ENCODE data around the gene TMEM204.
"Not testable (repeated sequence)": the region's sequence is repeated elsewhere in the genome, so short reads cannot be mapped to it uniquely, and the experiment has no call there.

TMEM204 gene

DNA sequence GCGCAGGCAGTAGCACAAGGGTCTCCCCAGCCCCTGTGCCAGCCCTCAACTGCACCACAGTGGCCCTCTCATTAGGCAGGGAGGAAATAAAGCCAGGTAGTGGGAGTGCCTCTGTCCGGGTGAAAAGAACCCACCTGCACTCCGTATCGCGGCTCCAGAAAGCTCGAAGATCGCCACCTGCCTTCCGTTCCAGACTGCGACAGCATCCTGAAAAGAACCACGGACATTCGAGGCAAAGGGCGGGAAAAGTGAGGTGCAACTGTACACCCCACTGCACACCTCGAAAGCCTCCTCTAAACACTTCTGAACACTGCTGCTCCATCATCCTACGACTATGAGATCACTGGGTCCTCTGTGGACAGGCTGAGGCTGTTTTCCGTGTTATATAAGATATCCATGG is 49.7 kb downstream of the TMEM204 start:
- DNase-seq (ENCODE audit: low spot score) (no peak), ATAC-seq (ENCODE audit: low read depth) (no peak)
- Histone ChIP-seq H3K4me3 (ENCODE audit: severe bottlenecking) (no peak overlapping the region), H3K27ac (ENCODE audit: poor library complexity, severe bottlenecking) (no peak overlapping the region), H3K9me3 (ENCODE audit: severe bottlenecking) (no peaks in the 10 kb centered on the region), H3K36me3 (ENCODE audit: low read depth) (no peaks in the 10 kb centered on the region; the same call in 1 of the 2 replicates), H3K4me1 (ENCODE audit: insufficient read depth, poor library complexity, severe bottlenecking) (no peaks in the 10 kb centered on the region), H3K27me3 (ENCODE audit: insufficient read depth, poor library complexity, severe bottlenecking) (no peaks in the 10 kb centered on the region)
- TF ChIP-seq, protein P1, sequence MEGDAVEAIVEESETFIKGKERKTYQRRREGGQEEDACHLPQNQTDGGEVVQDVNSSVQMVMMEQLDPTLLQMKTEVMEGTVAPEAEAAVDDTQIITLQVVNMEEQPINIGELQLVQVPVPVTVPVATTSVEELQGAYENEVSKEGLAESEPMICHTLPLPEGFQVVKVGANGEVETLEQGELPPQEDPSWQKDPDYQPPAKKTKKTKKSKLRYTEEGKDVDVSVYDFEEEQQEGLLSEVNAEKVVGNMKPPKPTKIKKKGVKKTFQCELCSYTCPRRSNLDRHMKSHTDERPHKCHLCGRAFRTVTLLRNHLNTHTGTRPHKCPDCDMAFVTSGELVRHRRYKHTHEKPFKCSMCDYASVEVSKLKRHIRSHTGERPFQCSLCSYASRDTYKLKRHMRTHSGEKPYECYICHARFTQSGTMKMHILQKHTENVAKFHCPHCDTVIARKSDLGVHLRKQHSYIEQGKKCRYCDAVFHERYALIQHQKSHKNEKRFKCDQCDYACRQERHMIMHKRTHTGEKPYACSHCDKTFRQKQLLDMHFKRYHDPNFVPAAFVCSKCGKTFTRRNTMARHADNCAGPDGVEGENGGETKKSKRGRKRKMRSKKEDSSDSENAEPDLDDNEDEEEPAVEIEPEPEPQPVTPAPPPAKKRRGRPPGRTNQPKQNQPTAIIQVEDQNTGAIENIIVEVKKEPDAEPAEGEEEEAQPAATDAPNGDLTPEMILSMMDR (IDR thresholded peaks at IDR 0.05; ENCODE audit: poor library complexity, severe bottlenecking): no peak

DNA sequence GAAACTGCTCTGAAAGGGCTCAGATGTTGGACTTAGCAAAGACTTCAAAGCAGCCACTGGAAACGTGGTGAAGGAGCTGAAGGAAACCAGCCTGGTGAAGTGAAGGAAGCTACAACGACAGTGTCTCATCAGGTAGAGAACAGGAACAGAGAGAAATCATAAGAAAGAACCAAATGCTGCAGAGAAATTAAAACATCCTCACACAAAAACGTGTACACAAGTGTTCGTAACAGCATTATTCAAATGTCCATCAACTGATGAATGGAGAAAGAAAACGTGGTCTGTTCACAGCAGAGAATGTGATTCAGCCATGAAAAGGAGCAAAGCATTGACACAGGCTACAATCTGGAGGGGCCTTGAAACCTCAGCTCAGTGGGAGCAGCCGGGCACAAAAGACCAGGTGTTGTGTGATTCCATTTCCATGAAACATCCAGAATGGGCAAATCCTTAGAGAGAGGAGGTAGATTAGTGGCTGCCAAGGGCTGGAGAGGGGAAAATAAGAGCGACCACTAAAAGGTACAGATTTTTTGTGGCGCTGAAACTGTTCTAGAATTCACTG is 51.5 kb downstream of the TMEM204 start:
- no peak for ATAC-seq (ENCODE audit: low read depth)
- H3K4me1 ChIP-seq (ENCODE audit: insufficient read depth, poor library complexity, severe bottlenecking): no peaks in the 10 kb centered on the region
- H3K36me3 ChIP-seq (ENCODE audit: low read depth): no peaks in the 10 kb centered on the region; the same call in 1 of the 2 replicates
- no peak overlapping the region for H3K4me3 ChIP-seq (ENCODE audit: severe bottlenecking)
- no peaks in the 10 kb centered on the region for H3K27me3 ChIP-seq (ENCODE audit: insufficient read depth, poor library complexity, severe bottlenecking)
- H3K9me3 ChIP-seq (ENCODE audit: severe bottlenecking): no peaks in the 10 kb centered on the region
- DNase-seq (ENCODE audit: low spot score): no peak
- H3K27ac ChIP-seq (ENCODE audit: poor library complexity, severe bottlenecking): no peak overlapping the region
- TF ChIP-seq, protein P1 (IDR thresholded peaks at IDR 0.05; ENCODE audit: poor library complexity, severe bottlenecking): no peak

DNA sequence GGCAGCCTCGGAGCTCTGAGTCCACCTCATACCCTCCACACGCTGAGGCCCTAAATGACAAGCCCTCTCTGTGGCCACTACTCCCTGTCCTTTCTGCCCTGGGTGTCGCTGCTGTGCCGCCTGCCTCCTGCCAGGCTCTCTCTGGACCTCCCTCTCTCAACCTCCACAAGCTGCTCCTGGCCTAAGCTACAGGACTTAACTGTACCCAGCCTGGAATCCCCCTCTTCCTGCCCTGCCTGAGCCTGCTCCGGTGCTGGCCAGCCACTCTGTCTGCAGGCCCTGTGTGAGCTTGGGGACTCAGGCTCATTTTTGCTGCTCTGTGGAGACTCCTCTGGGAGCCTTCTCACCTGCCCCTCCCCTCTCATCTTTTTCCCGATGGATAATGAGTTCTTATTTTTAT is 56.9 kb downstream of the TMEM204 start:
- Histone ChIP-seq H3K9me3 (ENCODE audit: severe bottlenecking) (no peaks in the 10 kb centered on the region), H3K4me1 (ENCODE audit: insufficient read depth, poor library complexity, severe bottlenecking) (no peaks in the 10 kb centered on the region), H3K4me3 (ENCODE audit: severe bottlenecking) (no peak overlapping the region), H3K27ac (ENCODE audit: poor library complexity, severe bottlenecking) (no peak overlapping the region), H3K36me3 (ENCODE audit: low read depth) (no peaks in the 10 kb centered on the region), H3K27me3 (ENCODE audit: insufficient read depth, poor library complexity, severe bottlenecking) (no peaks in the 10 kb centered on the region)
- DNase-seq (ENCODE audit: low spot score) (no peak), ATAC-seq (ENCODE audit: low read depth) (no peak)
- TF ChIP-seq, protein P1 (IDR thresholded peaks at IDR 0.05; ENCODE audit: poor library complexity, severe bottlenecking): no peak

- DNase-seq (ENCODE audit: low spot score) (no peak), ATAC-seq (ENCODE audit: low read depth) (no peak)
- H3K27me3 ChIP-seq (ENCODE audit: insufficient read depth, poor library complexity, severe bottlenecking): no peaks in the 10 kb centered on the region
- TF ChIP-seq, protein P1 (IDR thresholded peaks at IDR 0.05; ENCODE audit: poor library complexity, severe bottlenecking): no peak
- H3K36me3 ChIP-seq (ENCODE audit: low read depth): no peaks in the 10 kb centered on the region
- H3K9me3 ChIP-seq (ENCODE audit: severe bottlenecking): no peaks in the 10 kb centered on the region
- H3K4me1 ChIP-seq (ENCODE audit: insufficient read depth, poor library complexity, severe bottlenecking): no peaks in the 10 kb centered on the region
- no peak overlapping the region for H3K4me3 ChIP-seq (ENCODE audit: severe bottlenecking)
- no peak overlapping the region for H3K27ac ChIP-seq (ENCODE audit: poor library complexity, severe bottlenecking)
Measured at GRCh38 chr16:1590930-1591705, 57.7 kb downstream of the TMEM204 start.

DNA sequence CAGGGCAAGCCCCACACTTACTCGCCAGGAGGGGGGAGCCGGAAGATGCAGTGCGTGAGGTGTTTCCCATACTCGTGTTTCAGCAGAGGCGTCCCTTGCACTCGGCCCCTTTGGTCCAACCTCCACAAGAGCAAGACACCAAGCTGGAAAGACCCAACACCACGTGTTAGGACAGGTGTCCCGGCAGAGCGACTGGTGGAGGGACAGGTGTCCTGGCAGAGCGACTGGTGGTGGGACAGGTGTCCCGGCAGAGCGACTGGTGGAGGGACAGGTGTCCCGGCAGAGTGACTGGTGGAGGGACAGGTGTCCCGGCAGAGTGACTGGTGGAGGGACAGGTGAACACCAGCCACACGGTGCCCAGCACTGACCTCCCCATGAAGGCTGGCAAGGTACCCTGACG is 59.0 kb downstream of the TMEM204 start:
- H3K36me3 ChIP-seq (ENCODE audit: low read depth): no peaks in the 10 kb centered on the region
- ATAC-seq (ENCODE audit: low read depth) (no peak), DNase-seq (ENCODE audit: low spot score) (no peak)
- H3K27ac ChIP-seq (ENCODE audit: poor library complexity, severe bottlenecking): no peak overlapping the region
- H3K4me3 ChIP-seq (ENCODE audit: severe bottlenecking): no peak overlapping the region
- TF ChIP-seq, protein P1 (IDR thresholded peaks at IDR 0.05; ENCODE audit: poor library complexity, severe bottlenecking): no peak
- H3K4me1 ChIP-seq (ENCODE audit: insufficient read depth, poor library complexity, severe bottlenecking): no peaks in the 10 kb centered on the region
- no peaks in the 10 kb centered on the region for H3K9me3 ChIP-seq (ENCODE audit: severe bottlenecking)
- no peaks in the 10 kb centered on the region for H3K27me3 ChIP-seq (ENCODE audit: insufficient read depth, poor library complexity, severe bottlenecking)

DNA sequence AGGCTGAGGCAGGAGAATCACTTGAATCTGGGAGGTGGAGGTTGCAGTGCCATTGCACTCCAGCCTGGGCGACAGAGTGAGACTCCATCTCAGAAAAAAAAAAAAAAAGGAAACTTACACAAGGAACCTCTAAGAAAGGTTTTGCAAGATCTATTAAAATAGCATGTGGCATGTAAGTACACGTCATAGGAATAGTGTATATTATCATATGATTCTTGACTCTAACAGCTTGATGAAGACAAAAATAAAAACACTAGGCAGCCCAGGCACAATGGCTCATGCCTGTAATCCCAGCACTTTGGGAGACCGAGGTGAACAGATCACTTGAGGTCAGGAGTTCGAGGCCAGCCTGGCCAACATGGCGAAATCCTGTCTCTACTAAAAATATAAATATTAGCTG is 62.0 kb downstream of the TMEM204 start:
- not testable (repeated sequence) for H3K27ac ChIP-seq (ENCODE audit: poor library complexity, severe bottlenecking); H3K36me3 ChIP-seq (ENCODE audit: low read depth); H3K4me3 ChIP-seq (ENCODE audit: severe bottlenecking); H3K27me3 ChIP-seq (ENCODE audit: insufficient read depth, poor library complexity, severe bottlenecking); H3K9me3 ChIP-seq (ENCODE audit: severe bottlenecking); H3K4me1 ChIP-seq (ENCODE audit: insufficient read depth, poor library complexity, severe bottlenecking); DNase-seq (ENCODE audit: low spot score); ATAC-seq (ENCODE audit: low read depth)
